GM12865 (cell line): ENCODE results near the gene DNAH10.

Source experiments
- DNase-seq: peaks from one replicate; pipeline ENCODE4 v3.0.0; 2010; ENCODE audit warnings: low read depth
- H3K4me3 ChIP-seq: 2 replicates; pipeline ENCODE4 v1.5.1; 2011; ENCODE audit warnings: mild to moderate bottlenecking, low read depth, low read length, control low read depth
- TF ChIP-seq, protein P1 (sequence below): IDR thresholded peaks from 2 replicates; pipeline ENCODE4 v1.5.1; 2011; ENCODE audit warnings: low read length, control low read depth, low read depth, inconsistent platforms; ENCODE audit not compliant: insufficient read depth; ENCODE audit errors: missing control alignments

DNAH10 gene

DNA sequence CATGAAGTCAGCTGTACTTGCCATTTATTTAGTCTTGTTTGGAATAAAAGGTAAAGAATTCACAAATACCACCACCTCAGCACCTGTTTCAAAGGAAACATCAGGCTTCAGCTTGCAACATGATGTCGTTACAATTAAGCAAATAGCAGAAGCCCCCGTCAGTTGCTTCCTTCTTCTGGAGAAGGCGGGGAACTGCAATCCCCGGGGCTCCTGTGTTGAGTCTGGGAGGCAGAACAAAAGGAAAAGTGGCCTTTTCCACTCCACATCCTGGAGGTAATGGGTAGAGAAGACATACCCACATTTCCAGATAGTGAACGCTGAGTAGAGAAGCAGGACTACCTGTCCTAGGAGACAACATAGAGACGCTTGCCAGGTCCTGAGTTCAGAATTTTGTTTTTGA, 92.8 kb downstream of the DNAH10 start:
- DNase-seq: no peak

DNA sequence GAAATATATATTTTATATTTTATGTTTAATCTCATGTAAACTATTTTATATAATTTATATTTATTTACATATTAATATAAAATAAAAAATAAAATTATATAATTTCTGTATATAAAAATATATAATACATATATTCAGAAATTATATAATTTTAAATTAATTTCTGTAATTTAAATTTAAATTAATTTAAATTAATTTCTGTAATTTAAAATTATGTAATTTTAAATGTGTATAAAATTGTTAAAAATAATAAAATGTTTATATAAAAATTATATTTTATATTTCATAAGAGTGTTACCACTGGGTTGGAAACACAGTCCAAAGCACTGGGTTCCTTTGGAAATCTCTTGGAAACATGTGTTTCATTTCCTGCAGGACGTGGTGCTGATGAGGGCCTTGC, 94.6 kb downstream of the DNAH10 start:
- DNase-seq: no peak
- TF ChIP-seq, protein P1, sequence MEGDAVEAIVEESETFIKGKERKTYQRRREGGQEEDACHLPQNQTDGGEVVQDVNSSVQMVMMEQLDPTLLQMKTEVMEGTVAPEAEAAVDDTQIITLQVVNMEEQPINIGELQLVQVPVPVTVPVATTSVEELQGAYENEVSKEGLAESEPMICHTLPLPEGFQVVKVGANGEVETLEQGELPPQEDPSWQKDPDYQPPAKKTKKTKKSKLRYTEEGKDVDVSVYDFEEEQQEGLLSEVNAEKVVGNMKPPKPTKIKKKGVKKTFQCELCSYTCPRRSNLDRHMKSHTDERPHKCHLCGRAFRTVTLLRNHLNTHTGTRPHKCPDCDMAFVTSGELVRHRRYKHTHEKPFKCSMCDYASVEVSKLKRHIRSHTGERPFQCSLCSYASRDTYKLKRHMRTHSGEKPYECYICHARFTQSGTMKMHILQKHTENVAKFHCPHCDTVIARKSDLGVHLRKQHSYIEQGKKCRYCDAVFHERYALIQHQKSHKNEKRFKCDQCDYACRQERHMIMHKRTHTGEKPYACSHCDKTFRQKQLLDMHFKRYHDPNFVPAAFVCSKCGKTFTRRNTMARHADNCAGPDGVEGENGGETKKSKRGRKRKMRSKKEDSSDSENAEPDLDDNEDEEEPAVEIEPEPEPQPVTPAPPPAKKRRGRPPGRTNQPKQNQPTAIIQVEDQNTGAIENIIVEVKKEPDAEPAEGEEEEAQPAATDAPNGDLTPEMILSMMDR: no peak
- no peak overlapping the region for H3K4me3 ChIP-seq

More for the DNA sequence above, 92.8 kb downstream of the DNAH10 start:
- H3K4me3 ChIP-seq: no peak overlapping the region
- TF ChIP-seq, protein P1: no peak

DNA sequence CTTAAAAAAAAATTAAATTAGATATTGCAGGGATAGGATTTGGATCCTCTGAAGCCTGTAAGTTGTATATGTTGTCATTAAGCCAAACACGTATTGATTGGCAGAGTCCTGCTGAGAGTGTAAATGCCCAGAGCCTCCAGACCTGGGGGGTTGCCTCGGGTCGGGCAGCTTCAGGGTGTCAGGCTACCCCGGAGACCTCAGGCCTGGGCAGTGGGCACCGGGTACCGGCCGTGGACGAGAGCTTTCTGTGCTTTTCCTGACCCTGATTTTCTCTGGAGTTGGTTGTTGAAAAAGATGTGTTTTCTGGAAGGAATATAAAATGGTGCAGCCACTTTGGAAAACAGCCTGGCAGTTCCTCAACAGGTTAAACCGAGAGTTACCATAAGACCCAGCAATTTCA, 96.1 kb downstream of the DNAH10 start:
- TF ChIP-seq, protein P1: no peak
- H3K4me3 ChIP-seq: no peak overlapping the region
- no peak for DNase-seq

DNA sequence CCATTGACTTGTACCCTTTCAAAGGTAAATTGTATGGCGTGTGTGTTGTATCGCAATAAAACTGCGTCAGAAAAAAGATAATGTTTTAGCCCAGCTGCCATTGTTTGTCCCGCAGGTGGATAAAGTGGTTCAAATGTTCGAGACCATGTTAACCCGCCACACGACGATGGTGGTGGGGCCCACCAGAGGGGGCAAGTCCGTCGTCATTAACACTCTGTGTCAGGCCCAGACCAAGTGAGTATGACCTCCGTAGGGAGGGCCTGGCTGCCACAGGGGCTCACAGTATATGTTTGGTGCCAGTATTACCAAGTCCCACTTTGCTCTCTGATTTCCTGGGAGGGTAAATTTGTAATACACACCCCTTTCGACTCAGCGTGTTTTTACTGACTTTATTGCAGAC, 96.9 kb downstream of the DNAH10 start:
- TF ChIP-seq, protein P1: no peak
- DNase-seq: no peak
- H3K4me3 ChIP-seq: no peak overlapping the region

- TF ChIP-seq, protein P1: no peak
- DNase-seq: no peak
- H3K4me3 ChIP-seq: no peak overlapping the region
Measured at GRCh38 chr12:123860377-123860776, 98.3 kb downstream of the DNAH10 start.

DNA sequence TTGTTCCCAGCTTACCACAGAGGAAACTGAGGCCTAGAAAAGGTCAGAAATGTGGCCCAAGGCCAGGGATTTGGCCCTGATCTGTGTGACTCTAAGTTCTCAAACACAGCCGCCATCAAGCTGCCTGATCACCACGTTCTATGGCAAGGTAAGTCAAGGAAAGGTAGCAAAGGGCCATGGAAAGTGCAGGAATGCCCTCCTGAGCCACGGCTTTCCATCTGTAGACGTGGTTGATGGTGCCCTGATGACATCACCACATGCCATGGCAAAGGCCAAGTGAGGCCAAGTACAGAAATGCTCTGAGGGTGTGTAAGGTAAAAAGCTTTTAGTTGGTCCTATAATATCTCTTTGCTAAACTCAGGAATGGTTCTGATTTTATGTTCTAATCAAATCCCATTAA, 99.3 kb downstream of the DNAH10 start:
- DNase-seq: no peak
- TF ChIP-seq, protein P1: no peak
- H3K4me3 ChIP-seq: no peak overlapping the region

- no peak for DNase-seq
- TF ChIP-seq, protein P1: no peak
- no peak overlapping the region for H3K4me3 ChIP-seq
Measured at GRCh38 chr12:123867141-123867540, 105.0 kb downstream of the DNAH10 start.
